ENCODE measurements around the gene ICOSLG.
"Not testable (repeated sequence)": the region's sequence is repeated elsewhere in the genome, so short reads cannot be mapped to it uniquely, and the experiment has no call there.

Gene ICOSLG

DNA sequence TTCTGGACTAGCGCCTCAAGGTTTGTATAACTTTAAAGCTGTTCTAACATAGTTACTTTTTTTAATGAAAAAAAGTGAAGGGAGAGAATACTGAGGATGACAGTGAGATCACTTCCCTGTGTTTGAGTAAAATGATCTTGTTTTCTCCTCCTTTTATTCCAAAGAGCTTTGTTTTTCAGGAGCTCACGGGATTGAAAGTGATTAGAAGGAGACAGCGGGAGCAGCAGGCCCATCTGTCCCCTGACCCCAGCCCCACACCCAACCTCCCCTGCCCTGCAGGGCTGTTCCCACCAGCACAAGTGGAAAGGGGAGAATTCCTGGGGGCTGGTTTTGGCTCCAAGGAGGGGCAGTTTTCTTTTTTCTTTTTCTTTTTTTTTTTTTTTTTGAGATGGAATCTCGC is 23.0 kb upstream of the ICOSLG start:
- no peak for DNase-seq

DNA sequence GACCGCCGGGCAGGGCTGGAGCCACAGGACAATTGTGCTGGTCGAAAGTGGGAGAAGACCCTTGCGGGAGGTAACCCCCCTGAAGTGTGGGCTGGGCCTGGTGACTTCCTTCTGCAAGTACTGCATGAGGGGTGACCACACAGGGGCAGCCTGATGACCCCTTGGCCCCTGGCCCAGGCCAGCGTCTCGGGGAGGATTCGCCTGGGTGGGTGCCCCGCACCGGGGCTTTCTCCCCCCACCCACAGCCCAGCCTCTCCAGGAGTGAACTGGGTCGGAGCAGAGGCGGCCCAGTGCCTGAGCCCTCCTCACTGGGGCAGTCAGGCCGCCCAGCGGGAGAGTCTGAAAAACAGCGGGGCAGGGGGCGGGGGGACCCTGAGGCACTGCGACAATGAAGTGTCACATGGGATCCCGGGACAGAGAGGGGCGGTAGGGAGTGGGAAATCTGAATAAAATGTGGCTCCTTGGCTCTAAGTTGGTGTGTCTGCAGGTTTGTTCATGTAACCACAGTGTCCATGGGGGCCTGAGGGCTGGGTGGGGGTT is 22.5 kb upstream of the ICOSLG start:
- no peak for DNase-seq

DNA sequence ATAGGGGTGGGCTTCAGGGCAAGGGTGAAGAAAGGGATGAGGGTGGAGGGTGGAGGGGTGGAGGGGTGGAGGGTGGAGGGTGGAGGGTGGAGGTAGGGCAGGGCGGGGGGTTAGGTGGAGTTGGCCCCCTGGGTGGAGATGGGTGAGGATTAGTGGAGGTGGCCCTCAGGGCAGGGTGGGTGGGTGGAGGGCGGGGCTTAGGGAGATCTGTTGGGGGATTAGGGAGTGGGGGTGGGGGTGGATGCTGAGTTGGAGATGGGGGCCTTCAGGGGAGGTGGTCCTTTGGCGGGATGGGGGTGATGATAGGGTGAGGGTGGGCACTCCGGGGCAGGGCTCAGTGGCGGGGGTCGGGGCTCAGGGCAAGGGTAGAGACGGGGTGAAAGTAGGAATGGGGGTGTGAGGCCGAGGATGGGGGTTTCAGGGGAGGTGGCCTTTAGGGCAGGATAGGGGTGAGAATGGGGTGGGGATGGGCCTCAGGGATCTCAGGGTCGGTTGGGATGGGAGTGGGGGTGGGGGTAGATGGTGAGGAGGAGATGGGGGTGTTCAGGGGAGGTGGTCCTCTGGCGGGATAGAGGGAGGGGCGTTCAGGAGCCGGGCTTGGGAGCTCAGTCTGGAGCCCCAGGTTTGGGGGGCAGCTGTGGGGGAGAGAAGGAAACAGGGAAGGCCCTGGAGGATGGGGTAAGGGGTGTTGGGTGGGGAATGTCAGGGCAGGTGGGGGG is 21.8 kb upstream of the ICOSLG start:
- no peak for DNase-seq

DNA sequence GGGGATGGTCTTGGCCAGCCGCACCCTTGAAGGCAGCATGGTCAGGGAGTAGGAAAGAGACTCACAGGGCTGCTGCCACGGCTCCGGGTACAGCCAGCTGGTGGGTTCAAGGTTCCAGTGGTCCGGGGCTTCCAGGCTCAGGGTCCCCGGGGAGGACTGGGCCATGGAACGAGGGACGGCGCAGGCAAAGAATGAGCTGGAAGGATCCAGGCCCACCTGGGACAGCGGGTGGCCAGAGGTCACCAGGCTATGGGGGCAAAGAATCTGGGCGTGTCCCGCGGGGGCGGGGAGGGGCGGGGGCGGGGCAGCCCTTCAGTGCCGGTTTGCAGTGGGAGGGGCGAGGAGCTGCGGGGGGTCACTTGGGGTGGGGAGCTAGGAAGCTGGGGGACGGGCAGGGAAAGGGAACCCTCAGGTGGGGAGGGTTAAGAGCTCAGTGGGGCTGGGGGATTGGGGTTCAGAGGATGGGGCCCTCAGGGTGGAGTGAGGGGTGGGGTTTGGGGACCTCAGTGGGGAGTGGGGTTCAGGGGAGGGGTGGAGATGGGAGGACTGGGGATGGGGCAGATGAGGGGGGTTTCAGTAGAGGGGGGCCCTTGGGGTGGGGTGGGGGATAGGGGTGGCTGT is 21.0 kb upstream of the ICOSLG start, which contains the start of gene DNMT3L:
Gene DNMT3L, minus strand, starts transcription at position 223 of the 621 bp plus-strand sequence. CDS start 638 bp downstream, outside the sequence.
- DNase-seq, result no peak

DNA sequence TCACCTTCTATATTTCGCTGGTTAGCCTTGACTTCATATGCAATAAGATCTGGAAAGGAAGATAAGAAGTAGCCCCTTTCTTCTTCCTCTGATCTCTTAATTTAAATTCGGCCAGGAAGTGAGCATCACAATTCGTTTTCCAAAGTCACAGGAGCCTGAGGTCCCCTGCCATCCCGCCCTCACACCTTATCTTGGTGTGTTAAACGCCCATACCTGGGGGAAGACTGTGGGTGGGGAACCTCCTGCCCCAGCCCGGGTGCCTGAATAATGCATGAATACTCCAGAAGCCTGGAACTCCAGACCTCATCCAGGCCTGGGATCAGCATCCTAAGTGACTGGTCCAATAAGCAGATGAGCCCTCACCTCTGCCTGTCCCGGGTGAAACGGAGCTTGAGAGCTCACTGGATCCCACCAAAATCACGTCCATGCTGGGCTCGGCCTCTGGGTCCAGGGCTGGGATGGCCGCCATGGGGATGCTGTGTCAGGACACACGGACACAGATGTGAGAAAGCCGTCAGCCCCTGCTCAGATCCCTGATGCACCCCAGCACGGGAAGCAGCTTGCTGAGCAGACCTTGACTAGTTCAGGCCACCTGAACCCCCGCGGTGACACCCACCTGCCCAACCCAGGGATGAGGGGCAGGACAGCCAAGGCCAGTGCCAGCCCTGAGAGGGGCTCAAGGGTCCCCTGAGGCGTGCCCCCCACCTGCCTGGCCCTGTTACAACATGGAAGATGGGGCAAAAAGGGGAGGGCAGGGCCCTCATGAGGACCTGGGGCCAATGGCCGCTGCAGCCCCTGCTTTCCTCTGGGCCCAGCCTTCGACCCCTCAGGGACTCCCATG is 20.3 kb upstream of the ICOSLG start:
- DNase-seq, result no peak

DNA sequence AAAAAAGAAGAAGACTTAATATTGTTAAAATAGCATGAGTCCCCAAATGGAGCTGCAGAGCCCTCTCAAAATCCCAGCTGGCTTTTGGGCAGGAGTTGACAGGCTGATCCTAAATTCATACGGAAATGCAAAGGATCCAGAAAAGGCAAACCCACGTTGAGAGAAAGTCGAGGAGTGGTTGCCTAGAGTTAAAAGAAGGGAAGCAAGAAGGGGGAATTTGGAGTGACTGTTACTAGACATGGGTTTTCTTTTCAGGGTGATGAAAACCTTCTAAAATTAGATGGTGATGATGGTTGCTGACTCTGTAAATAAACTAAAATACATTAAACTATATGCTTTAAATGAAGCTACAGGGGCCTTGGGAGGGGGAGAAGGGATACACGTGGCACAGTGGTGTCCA is 19.3 kb upstream of the ICOSLG start:
- DNase-seq, result no peak

DNA sequence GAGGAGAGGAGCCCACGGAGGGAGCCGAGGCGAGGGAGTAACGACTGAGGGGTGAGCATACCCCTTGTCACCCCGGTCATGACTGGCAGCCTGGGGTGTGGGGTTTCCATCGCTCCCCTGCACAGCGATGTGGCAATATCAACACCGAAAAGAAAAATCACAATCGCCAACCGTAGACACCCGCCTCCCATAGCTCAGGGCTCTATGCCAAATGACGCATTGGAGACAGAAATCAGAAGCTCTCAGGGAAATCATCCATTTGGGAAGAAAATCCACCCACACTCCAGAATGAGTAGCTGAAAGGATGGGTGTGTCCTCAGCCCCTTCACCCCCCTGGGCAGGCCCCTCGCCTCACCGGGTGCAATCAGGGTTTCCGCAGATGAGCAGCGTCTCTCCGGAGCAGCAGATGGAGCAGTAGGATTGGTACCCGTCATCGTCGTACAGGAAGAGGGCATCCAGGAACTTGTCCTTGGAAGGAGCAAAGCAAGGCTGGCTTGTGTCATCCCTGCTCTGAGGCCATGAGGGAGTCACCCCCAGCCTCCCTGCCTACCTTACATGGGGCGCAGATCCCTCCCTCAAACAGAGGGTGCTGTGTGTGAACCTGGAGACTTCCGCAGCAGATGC is 18.5 kb upstream of the ICOSLG start:
- no peak for DNase-seq

DNA sequence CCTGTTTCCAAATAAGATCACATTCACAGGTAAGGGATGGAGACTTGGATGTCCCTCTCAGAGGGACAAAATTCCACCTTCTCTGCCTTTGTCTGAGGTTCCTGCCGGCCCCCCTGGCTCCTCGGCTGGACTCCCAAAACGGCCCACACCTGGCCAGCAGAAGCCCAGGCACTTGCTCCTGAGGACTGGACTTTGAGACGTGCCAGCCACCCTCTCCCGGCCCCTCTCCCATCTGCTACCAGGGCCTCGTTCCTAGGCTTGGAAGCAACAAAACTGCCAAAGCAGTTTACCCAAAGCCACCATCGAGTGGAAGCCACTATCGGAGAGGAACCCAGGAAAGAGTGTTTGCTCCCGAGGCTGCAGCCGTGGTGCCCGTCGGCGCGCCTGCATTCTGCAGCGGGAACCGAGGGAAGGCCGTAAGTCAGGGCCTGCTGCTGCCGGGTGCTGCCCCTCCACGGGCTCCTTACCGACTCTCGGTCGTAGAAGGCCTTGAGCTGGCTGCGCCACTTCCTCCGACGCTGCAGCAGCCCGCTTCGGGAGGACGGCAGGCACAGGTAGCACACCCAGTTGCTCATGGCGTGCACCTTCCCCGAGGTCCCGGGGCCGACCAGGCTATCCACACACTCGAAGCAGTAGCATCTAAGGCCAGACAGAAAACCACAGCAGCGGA is 17.4 kb upstream of the ICOSLG start:
- no peak for DNase-seq

DNA sequence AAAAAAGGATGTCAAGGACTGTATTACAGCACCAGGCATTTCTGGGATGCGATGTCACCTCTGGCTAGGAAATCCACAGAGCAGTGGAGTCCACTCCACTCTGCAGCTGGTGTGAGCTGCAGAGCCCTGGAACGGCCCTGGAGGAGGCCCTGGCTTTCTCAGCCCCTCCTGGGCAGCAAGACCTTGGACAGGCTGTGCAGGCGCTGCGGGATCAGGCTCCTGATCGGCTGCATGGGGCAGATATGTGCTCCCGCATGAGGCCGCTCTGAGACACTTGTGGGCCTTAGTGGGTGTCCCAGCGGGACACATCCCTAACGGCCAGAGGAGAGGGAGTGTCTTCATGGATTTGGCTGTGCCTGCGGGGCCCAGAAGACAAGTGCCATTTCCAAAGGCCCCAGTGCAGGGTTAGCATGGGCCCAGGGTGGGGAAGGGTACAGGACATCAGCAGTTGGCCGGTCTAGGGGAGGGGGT is 14.8 kb upstream of the ICOSLG start:
- DNase-seq, result no peak

DNA sequence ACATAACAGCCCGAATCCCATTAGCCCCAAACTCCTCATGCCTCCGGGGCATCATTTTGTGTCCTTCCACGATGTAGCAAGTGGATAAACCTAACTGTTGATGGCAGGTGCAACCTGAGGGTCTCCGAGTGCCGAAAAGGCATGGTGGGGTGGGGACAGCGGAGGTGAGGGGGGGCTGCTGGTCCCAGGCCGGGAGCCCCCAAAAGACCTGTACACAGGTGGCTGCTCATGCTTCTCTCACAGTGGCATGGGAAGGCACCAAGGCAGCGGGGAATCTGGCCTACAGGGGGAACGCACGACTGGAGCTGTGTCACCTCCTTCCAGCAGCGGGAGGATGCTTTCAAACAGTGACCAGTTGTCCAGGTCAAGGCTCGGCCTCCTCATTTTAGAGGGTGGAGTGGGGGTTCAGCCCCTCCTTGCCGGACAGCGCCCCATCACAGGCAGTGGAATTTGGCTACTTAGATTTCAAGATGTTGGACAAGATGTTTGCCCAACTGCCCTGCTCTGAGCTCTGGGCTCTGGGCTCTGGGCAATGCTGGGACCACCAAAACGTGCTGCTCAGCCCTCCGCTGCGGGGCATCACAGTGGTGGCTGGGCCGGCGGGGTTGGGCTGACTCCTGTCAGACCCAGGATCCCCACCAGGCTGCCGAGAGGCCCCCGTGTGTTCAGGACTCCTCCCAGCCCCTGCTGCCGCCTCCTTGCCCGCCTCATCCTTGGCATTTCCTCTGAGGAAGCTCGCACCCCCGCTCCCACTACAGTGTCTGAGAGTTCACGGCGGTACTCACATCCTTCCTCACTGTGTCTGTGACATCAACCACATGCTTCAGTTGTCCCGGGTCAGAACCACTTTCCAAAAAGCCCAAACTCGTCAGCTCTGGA is 13.3 kb upstream of the ICOSLG start:
- no peak for DNase-seq

DNA sequence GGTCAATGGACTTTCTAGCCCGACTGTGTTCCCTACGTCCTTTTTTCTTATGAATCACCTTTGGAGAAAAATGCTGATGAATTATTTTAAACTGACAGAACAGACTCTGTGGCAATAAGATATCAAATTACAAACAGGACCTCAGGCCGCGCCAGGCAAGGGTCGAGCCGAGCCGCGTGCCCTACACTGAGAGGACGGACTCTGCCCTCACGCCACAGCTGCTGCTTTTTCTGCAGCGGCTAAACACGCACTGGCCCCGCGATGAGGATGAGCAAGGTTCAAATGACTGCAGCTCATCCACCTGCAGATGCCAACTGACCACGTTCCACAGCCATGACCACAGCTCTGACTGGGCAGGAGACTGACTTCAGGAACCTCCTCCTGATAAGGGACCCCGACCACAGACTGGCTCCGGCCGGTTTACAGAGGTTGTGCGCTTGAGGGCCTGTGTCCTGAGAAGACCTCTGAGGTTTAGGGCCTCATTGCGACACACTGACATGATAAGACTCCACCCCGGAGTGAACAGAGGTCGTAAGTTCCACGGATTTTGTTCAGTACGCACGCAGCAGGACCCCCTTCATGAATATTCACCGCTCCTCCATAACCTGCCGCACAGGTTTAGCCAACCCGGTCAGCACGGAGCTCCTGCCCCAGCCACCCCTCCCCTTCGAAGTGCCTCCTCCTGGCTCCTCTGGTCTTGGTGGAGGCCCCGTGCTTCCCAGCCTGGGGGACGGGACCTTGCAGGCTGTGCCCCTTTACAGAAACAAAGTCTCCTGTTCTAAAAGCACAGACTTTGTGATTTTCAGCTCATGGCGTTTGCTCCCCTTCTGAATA is 8.7 kb upstream of the ICOSLG start:
- not testable (repeated sequence) for DNase-seq

DNA sequence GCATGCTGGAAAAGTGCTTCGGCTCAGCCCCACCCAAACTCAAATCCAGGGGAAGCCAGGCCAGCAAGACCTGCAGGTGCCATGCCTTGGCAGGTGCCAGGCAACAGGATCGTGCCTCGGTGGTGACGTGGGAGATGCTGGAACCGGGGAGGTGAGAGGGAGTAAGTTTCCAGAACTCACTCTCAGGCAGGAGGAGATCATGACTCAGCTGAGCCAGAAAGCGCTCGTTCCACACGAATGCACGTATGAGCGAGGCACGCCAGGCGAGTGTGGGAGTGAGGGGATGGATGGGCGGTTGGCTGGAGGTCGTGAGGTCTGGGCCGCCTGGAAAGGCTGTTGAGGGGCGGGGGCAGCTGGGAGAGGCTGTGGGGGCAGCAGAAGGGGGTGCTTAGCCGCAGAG is 7.2 kb upstream of the ICOSLG start:
- DNase-seq, result not testable (repeated sequence)

DNA sequence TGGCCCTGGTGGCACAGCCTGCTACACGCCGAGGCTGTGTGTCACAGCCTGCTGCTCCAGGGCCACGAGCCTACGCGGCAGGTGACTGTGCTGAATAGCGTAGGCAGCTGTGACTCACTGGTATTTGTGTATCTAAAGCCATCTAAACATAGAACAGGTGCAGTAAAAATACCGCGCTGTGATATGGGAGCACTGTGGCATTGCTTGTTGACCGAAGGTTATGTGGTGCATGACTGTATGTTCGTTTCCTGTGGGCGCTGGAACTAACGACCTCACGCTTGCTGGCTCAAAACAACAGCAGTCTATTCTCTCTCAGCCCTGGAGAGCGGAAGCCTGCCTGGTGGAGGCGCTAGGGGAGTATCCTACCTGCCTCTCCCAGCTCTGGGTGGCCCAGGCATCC is 3.2 kb upstream of the ICOSLG start:
- DNase-seq, result not testable (repeated sequence)

DNA sequence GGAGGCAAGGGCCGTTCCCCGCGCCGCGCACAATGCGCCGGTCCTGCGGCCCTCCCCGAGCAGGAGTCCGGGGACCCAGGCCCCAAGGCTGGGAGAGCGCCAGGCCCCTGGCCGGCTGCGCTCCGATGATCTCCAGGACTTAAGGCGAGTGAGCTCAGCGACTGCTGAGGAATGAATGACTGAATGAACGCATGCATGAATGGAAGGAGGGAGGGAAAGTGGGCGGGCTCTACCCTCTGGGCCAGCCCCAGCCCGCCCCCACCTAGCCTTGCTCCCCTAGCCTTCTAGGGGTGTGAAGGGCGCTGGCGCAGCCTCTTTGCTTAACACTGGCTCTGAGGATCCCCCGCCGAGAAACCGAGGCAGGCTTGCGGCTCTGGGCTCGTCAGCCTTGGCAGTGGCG is 538 bp upstream of the ICOSLG start:
- DNase-seq, result not testable (repeated sequence)

DNA sequence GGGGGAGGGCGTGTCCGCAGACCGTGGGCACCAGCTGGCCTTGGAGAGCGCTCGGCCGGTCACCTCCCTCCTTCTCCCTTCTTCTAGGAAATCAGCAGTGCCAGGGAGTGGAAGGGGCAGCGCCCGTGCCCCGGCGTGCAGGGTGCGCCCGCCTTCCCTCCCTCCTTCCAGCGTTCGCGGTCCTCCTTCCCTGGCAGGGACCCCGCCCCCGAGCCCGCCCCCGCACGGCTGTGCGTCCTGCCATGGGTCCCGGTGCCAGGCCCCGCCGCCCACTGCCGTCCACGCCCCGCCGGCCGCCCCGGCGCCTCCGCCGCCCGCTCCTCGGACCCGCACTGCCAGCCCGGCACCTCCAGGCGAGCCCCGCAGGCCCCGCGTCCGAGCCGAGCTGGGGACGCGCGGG is 390 bp downstream of the ICOSLG start:
- not testable (repeated sequence) for DNase-seq

DNA sequence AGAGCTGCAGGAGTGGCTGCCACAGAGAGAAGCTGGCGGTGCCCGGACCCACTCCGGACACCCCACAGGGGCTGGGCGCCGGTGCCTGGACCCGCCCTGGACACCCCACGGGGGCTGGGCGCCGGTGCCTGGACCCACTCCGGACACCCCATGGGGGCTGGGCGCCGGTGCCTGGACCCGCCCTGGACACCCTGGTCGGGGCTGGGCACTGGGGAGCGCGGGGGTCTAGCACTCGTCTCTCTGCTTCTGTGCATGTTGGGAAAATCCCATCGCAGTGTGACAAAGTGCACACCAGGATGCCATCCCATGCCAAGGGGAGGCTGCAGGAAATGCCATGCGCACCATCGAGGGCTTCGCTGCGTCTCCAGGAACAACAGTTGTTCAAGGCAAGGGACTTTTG is 11.2 kb downstream of the ICOSLG start:
- not testable (repeated sequence) for DNase-seq

DNA sequence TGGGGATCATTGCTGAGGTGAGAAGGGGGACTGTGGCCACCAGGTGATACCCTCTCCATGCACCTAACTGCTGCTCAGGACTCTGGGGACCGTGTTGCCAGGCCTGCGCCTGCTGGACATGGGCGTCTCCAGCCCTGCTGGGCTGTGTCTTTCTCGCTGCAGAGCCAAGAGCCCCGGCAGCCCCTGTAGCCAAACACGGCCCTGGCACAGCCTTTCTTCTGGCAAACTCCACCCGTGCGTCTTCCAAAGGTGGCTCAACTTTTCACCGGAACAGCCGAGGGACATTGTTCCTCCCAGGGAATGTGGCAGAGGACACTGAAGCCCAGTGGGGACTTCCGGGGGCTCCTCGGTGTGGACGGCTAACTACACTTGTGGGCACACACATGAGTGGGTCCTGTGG is 12.6 kb downstream of the ICOSLG start:
- DNase-seq, result not testable (repeated sequence)

DNA sequence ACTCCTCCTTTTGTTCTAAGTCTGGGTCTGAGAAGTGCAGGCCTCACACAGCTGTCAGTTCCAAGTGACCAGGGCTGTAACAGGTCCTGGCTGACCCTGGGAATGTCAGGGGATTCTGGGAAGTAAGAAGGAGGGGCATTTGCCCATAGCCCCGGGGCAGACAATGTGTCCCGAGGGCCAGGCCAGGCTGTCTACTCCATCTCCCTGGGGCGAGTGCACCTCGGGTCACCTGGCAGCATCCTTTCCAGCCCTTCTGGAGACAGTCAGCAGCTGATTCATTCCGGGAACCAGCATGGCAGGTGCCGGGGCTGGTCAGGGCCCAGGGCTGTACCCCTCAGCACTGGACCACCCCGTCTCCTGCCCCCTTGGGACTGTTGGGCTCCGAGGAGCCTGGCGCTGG is 13.1 kb downstream of the ICOSLG start:
- DNase-seq, result not testable (repeated sequence)

DNA sequence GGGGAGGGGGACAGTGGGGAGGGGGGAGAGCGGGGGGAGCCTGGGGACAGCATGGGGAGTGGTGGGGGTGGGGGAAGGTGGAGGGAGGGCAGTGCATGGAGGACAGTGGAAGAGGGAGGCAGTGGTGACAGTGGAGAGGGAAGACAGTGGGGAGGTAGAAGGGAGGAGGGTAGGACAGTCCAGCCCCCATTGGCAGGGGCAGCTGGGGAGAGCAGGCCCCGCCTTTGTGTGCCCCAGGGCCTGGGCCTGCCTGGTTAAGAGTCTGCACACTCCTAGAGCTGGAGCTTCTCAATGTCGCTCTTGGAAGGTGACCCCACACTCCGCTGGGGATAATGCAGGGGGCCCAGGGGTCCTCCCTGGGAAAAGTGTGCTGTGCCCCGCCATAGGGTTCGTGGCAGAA is 15.1 kb downstream of the ICOSLG start:
- DNase-seq, result not testable (repeated sequence)

DNA sequence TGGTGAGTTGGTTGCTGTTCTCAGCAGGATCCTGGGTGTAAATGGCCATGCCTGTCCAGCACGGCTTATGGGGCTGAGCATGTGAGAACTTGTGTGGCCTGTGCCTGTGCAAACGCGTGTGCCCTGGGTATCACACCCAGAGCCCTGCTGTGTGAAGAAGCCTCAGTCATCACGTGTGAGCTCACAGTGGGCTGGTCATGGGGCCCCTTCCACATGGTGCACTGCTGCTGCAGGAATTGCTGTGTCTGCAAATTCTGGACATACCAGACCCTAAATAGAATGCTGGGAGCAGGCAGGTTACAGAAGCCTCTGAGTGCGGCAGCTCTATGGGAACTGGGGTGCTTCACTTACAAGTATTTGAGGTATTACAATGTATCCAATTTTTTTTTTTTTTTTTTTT is 17.4 kb downstream of the ICOSLG start:
- not testable (repeated sequence) for DNase-seq
